ENCODE measurements around the gene RPSA.
A peak's percentile ranks its signal among the peaks of the same experiment; 100 is the strongest.
"Not testable (repeated sequence)": the region's sequence is repeated elsewhere in the genome, so short reads cannot be mapped to it uniquely, and the experiment has no call there.

Gene RPSA

DNA sequence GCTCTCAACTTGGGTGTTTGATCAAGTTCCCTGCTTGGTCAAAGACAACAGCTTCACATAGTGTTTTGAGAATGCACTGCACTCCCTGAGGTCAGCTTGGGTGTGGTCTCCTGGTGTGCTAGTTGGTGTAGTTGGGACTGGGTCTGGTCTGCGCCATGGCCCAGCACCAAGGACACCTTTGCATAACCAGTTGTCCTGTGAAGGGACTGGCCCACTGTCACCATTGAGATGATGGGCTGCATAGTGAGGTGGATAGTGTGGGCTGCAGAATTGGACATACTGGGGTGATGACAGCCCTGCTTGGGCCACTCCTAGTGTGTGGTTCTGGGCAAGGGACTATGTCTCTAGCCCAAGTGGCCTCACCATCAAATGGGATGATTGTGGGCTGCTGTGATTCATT, 9.5 kb downstream of the RPSA start:
- no peak for DNase-seq
- intact Hi-C loops (cut with DNase I), result loop anchor here (2.0 kb wide), 1 partner anchor 83 kb away; no protein-coding TSS in a partner anchor

GRCh38 chr3:39416998-39417397, 10.5 kb downstream of the RPSA start:
- intact Hi-C loops (cut with DNase I), result loop anchor here (2.0 kb wide), 1 partner anchor 82 kb away; no protein-coding TSS in a partner anchor

GRCh38 chr3:39418556-39419225, 12.2 kb downstream of the RPSA start:
- intact Hi-C loops (cut with DNase I); DNase-seq: not testable (repeated sequence)

More at GRCh38 chr3:39416998-39417397, 10.5 kb downstream of the RPSA start:
- DNase-seq, result not testable (repeated sequence)

GRCh38 chr3:39419742-39420315, 13.3 kb downstream of the RPSA start:
- intact Hi-C loops (cut with DNase I), result no loop called here
- no peak for DNase-seq

- intact Hi-C loops (cut with DNase I), result no loop called here
- no peak for DNase-seq
Measured at GRCh38 chr3:39420543-39420942, 14.0 kb downstream of the RPSA start.

DNA sequence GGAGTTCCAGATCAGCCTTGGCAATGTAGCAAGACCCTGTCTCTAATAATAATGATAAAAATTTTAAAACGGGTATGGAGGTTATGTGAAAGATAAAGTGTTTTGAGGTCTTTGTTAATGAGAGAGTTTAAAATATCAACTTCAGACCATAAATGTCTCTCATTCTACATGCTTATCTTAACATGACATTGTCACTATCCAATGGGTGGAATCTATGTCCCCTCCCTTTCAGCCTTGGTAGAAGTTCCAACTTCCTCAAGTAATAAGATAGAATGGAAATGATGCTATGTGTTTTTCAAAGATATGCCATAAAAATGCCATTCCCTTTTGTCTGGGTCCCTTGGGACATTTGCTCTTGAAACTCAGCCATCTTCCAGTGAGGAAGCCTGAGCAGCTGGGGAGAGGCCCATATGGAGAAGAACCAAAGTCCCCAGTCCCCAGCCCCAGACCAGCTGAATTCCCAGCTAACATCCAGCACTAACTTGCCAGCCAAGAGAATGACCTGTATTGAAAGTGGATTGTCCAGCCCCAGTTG, 17.0 kb downstream of the RPSA start:
- intact Hi-C loops (cut with DNase I), result no loop called here
- DNase-seq, result no peak

GRCh38 chr3:39426312-39426711, 19.8 kb downstream of the RPSA start:
- DNase-seq, result no peak
- intact Hi-C loops (cut with DNase I), result no loop called here

- no peak for DNase-seq
- intact Hi-C loops (cut with DNase I), result no loop called here
Measured at GRCh38 chr3:39427506-39427905, 21.0 kb downstream of the RPSA start.

GRCh38 chr3:39428745-39429201, 22.3 kb downstream of the RPSA start:
- no peak for DNase-seq
- intact Hi-C loops (cut with DNase I), result no loop called here

GRCh38 chr3:39429466-39429865, 22.9 kb downstream of the RPSA start:
- intact Hi-C loops (cut with DNase I), result no loop called here

DNA sequence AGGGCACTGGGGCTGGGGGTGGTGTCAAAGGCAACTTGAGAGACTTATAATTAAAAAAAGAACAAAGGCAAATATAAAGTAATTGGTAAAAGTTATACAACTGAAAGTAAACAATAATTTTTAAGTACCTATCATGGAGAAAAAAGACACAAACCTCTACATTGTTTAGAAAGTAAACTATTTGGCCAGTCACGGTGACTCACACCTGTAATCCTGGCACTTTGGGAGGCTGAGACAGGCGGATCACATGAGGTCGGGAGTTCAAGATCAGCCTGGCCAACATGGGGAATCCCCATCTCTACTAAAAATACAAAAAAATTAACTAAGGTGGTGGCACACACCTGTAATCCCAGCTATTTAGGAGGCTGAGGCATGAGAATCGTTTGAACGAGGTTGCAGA, 25.8 kb downstream of the RPSA start:
- no peak for DNase-seq
- intact Hi-C loops (cut with DNase I), result no loop called here

More at GRCh38 chr3:39429466-39429865, 22.9 kb downstream of the RPSA start:
- no peak for DNase-seq

- intact Hi-C loops (cut with DNase I), result no loop called here
- DNase-seq, result no peak
Measured at GRCh38 chr3:39433642-39434041, 27.1 kb downstream of the RPSA start.

DNA sequence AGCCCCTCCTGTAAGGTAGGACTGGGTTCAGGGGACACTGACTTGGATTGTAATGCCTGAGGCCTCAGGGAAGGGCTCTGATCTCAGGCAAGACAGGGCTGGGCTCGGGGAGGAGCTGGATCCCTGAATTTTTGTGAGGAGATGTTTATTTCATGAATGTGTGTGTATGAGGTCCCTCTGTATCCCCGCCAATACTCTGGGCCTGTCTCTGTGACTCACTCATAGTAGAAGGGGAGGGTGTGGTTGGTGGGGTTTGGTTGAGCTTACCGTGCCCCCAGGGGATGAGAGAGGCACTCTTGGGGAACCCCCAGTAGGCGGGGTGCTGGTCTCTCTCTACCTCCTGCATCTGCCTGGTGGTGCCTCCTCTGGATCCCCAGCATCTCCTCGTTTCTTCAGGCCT, 28.1 kb downstream of the RPSA start:
- no peak for DNase-seq
- intact Hi-C loops (cut with DNase I), result no loop called here

GRCh38 chr3:39435006-39435748, 28.7 kb downstream of the RPSA start:
- intact Hi-C loops (cut with DNase I), result no loop called here
- no peak for DNase-seq

GRCh38 chr3:39438880-39439279, 32.4 kb downstream of the RPSA start:
- intact Hi-C loops (cut with DNase I), result no loop called here
- no peak for DNase-seq

GRCh38 chr3:39440316-39440715, 33.8 kb downstream of the RPSA start:
- DNase-seq, result no peak
- intact Hi-C loops (cut with DNase I), result no loop called here

DNA sequence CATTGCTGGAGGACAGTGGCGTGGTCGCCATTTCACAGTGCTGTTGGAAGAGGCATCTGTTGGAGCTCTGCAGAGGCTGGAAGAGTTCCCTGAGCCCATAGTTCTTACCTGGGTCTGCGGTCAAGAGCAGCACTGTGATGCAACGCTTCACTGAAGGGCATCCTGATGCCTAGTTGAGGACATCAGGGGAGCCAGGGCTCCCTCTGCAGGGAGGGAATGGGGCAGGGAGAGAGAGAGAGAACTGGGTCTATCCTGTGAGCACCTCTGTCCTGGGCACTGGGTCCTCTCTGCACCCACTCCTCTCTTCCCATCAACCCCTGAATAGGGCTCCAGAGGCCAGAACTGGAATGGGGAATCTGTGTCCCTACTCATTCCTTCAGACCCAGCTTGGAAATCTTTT, 37.0 kb downstream of the RPSA start:
- intact Hi-C loops (cut with DNase I), result no loop called here
- peak in 1 of 10 donors; percentile 36 for DNase-seq

DNA sequence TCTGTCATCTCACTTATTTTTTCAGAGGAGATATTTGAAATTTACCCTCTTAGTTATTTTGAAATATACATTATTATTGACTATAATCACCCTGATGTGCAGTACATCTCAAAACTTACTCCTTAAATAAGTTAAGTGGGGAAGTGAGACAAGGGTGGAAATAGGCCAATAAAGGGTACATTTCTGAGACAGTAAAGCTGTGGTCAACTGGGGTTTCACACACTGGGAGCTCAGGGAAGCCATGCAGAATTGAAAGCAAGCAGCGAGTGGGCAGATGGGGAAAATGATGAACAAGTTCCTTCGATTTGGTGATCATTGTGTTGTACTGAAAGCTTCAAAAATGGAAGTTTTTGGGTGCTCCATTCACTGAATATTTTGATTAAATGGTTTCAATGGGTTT, 39.4 kb downstream of the RPSA start:
- intact Hi-C loops (cut with DNase I), result no loop called here
- no peak for DNase-seq

DNA sequence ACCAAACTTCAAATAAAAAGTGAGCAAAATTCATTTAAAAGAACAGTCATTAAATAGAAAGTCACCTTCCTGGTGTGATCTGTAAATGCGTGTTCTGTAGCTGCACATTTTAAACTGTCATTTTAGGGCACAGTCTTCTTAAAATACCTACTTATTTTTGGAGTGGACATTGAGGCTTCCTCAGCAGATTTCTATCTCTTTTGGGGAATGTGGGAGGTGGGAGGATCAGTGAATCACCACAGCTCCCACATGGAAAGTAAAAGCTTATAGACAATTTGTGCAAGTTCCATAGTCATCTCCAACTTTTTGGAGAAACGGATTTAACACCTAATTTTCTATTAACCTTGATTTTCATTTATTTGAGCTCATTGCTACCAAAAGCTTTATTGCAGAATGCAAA, 39.9 kb downstream of the RPSA start:
- no peak for DNase-seq
- intact Hi-C loops (cut with DNase I), result no loop called here

- DNase-seq, result peak in 7 of 10 donors; percentile 49 to 90 (median 69)
- intact Hi-C loops (cut with DNase I), result loop anchor here (1.0 kb wide), 1 partner anchor 50 kb away; no protein-coding TSS in a partner anchor
Measured at GRCh38 chr3:39447637-39448483, 41.3 kb downstream of the RPSA start.
